Calu3 (cell line): ENCODE measurements around the gene DPP6. TPM values are rescaled to one million over a fixed set of nuclear protein-coding genes. Genes with fewer than 3 reads are reported as not detected.

Experiments used
- BruUV-seq: library from RNA; stranded (reverse); fragments of 400-500 nt; replicated peaks from 2 replicates; lab custom pipeline; 2021; lab: Mats Ljungman, UMichigan
- CTCF ChIA-PET: fragments of 300-600 bp; sonication (Branson Sonifier 250); formaldehyde crosslinking; loops from one replicate; lab custom pipeline; 2022; ENCODE audit warnings: antibody characterized with exemption; lab: Charles Lee
- DNase-seq: peaks from one replicate; pipeline ENCODE4 v3.0.0; 2022
- H3K27ac Mint-ChIP-seq: one replicate; pipeline ENCODE4 v1.8.0; 2022; ENCODE audit warnings: mixed read lengths; ENCODE audit not compliant: unreplicated experiment
- H3K27me3 Mint-ChIP-seq: one replicate; pipeline ENCODE4 v1.8.0; 2022; ENCODE audit warnings: mixed read lengths; ENCODE audit not compliant: unreplicated experiment
- H3K36me3 Mint-ChIP-seq: one replicate; pipeline ENCODE4 v1.8.0; 2022; ENCODE audit warnings: mild to moderate bottlenecking, moderate library complexity, mixed read lengths; ENCODE audit not compliant: insufficient read depth, unreplicated experiment
- H3K4me1 Mint-ChIP-seq: one replicate; pipeline ENCODE4 v1.8.0; 2022; ENCODE audit warnings: mild to moderate bottlenecking, low read depth, mixed read lengths; ENCODE audit not compliant: unreplicated experiment
- H3K4me3 Mint-ChIP-seq: one replicate; pipeline ENCODE4 v1.8.0; 2022; ENCODE audit warnings: mild to moderate bottlenecking, low read depth, moderate library complexity, mixed read lengths; ENCODE audit not compliant: unreplicated experiment
- H3K9me3 Mint-ChIP-seq: one replicate; pipeline ENCODE4 v1.8.0; 2022; ENCODE audit warnings: low read depth, mixed read lengths; ENCODE audit not compliant: unreplicated experiment
- CTCF ChIP-seq: fragments of 200-600 bp; IDR thresholded peaks from one replicate; pipeline ENCODE4 v1.8.0; 2022; ENCODE audit warnings: antibody characterized with exemption; ENCODE audit not compliant: unreplicated experiment
- intact Hi-C: fragments of 100-400 bp; cut with micrococcal nuclease; formaldehyde crosslinking; loops from one replicate; pipeline ENCODE4 v1.10.0; 2022; ENCODE audit not compliant: unreplicated experiment
- total RNA-seq: library from RNA; stranded (reverse); gene quantifications from 2 replicates; pipeline ENCODE4 v1.2.3, GENCODE V29; 2022

The DPP6 gene
- total RNA-seq, 1 experiment from 2014 or later, result not detected

DNA sequence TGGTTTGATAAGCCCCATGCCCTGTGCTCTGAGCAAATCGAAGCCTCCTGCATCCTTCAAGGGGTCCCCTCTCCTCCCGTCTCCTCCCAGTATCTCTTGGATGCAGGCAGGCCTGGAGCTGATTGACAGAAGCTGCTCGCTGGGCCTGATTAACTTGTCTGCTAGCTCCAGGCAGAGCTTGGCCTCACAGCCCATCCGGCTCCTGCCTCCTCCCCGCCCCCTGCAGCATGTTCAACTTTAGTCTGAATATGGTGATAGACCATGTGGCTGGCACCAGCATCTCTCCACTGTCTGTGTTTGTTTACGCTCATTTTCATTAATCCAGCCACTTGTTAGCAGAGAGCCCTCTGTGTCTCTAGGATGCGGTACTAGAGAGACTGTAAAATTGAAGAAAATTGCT lies 432.2 kb downstream of the DPP6 start:
- no peaks in the 10 kb centered on the region for H3K36me3 Mint-ChIP-seq
- intact Hi-C loops, result no loop called here
- TF ChIP-seq CTCF, result no peak
- CTCF ChIA-PET, result no interaction called here
- no peak overlapping the region for H3K4me3 Mint-ChIP-seq
- no TSS peak for BruUV-seq
- no peak for DNase-seq
- H3K27me3 Mint-ChIP-seq, result no peaks in the 10 kb centered on the region
- peaks cover 10% of the 10 kb centered on the region for H3K9me3 Mint-ChIP-seq
- no peaks in the 10 kb centered on the region for H3K4me1 Mint-ChIP-seq
- H3K27ac Mint-ChIP-seq, result no peak overlapping the region

DNA sequence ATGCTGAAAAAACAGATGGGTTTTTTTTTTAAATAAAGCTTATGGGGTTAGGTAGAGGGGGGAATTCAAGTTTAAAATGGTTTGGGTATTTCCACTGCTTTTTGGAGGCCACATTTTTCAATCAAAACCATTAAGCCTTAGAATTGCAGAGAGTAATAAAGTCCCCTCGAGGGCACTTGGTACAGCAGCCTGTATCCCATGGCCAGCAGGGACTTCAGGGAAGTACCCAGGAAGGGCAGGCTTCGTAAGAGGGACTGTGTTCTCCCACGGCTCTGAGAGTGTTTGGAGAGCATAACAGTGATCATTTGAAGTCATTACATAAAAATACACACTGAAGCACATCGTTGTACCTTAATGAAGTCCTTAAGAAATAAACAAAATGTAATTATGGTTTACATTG lies 432.7 kb downstream of the DPP6 start:
- no TSS peak for BruUV-seq
- H3K27ac Mint-ChIP-seq, result no peak overlapping the region
- H3K36me3 Mint-ChIP-seq, result no peaks in the 10 kb centered on the region
- no peaks in the 10 kb centered on the region for H3K27me3 Mint-ChIP-seq
- CTCF ChIA-PET, result no interaction called here
- H3K4me1 Mint-ChIP-seq, result no peaks in the 10 kb centered on the region
- peaks cover 12% of the 10 kb centered on the region for H3K9me3 Mint-ChIP-seq
- H3K4me3 Mint-ChIP-seq, result no peak overlapping the region
- no peak for DNase-seq
- intact Hi-C loops, result no loop called here
- no peak for TF ChIP-seq CTCF

- Mint-ChIP-seq H3K4me3 (no peak overlapping the region), H3K27ac (no peak overlapping the region), H3K36me3 (no peaks in the 10 kb centered on the region), H3K4me1 (no peaks in the 10 kb centered on the region), H3K9me3 (peaks cover 19% of the 10 kb centered on the region), H3K27me3 (no peaks in the 10 kb centered on the region)
- intact Hi-C loops, result no loop called here
- BruUV-seq, result no TSS peak
- TF ChIP-seq CTCF, result no peak
- no peak for DNase-seq
- CTCF ChIA-PET, result no interaction called here
Measured at GRCh38 chr7:154489897-154490296, 437.7 kb downstream of the DPP6 start.

DNA sequence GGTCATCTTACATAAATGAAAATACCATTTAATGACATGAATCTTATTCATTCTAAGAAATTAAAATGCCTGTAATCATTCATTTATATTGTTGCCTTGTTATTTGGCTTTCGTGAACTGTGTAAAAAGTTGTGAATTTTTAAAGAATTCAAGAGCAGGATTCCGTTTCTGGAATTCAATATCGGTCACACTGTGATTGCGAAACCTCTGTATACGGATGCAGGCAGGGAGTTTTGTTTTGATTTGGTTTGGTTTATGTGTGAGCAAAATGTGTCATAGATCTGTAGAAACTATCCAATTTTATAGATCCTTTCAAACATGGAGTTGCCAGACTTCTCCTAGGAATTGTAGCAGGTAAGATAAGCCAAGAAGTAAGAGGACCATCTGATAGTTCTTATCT lies 441.4 kb downstream of the DPP6 start:
- no peak for DNase-seq
- CTCF ChIA-PET, result no interaction called here
- Mint-ChIP-seq H3K36me3 (no peaks in the 10 kb centered on the region), H3K27me3 (no peaks in the 10 kb centered on the region), H3K4me3 (no peak overlapping the region), H3K9me3 (peaks cover 20% of the 10 kb centered on the region), H3K27ac (no peak overlapping the region), H3K4me1 (no peaks in the 10 kb centered on the region)
- BruUV-seq, result no TSS peak
- TF ChIP-seq CTCF, result no peak
- intact Hi-C loops, result no loop called here

DNA sequence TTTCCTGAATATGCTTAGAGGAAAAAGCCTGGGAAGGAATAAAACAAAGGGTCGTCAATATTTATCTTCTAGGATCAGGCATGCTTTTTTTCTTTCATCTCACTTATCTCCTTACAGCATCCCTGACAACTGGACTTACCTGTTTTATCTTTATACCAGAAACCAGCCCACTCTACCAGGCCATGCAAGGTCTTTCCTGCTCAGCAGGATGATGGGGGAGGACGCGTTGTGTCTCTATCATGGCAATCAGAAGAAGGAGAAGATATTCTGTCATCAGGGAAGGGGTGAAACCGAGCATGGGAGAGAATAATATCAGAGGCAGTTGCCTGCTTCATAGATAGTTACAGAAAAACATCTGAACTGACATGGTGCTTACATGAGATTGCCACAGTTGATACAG lies 445.6 kb downstream of the DPP6 start:
- H3K27ac Mint-ChIP-seq, result no peak overlapping the region
- intact Hi-C loops, result no loop called here
- peaks cover 23% of the 10 kb centered on the region for H3K9me3 Mint-ChIP-seq
- no peak for DNase-seq
- no peaks in the 10 kb centered on the region for H3K27me3 Mint-ChIP-seq
- H3K36me3 Mint-ChIP-seq, result no peaks in the 10 kb centered on the region
- no peak for TF ChIP-seq CTCF
- CTCF ChIA-PET, result no interaction called here
- H3K4me1 Mint-ChIP-seq, result no peaks in the 10 kb centered on the region
- no peak overlapping the region for H3K4me3 Mint-ChIP-seq
- BruUV-seq, result no TSS peak
